Fibroblast of lung (primary cell): ENCODE results near the gene ZFR2. TPM values are rescaled to one million over a fixed set of nuclear protein-coding genes. Genes with fewer than 3 reads are reported as not detected.

Source experiments
- DNase-seq, 2 donors: peaks; one replicate each; pipeline versions ENCODE4 v3.0.0 to v3.0.0-alpha.2; 2010; ENCODE audit warnings: low read depth in 2 of 2
- H2AFZ ChIP-seq: 2 replicates; pipeline ENCODE4 v1.5.1; 2012; ENCODE audit warnings: low read length, control low read depth, inconsistent platforms
- H3K27ac ChIP-seq: 2 replicates; pipeline ENCODE4 v1.5.1; 2011; ENCODE audit warnings: low read length, control low read depth; ENCODE audit not compliant: insufficient read depth
- H3K27me3 ChIP-seq: 2 replicates; pipeline ENCODE4 v1.5.1; 2011; ENCODE audit warnings: mild to moderate bottlenecking, low read length; ENCODE audit not compliant: control insufficient read depth, insufficient read depth
- H3K36me3 ChIP-seq: 2 replicates; pipeline ENCODE4 v1.5.1; 2011; ENCODE audit warnings: low read length; ENCODE audit not compliant: control insufficient read depth, insufficient read depth
- H3K4me1 ChIP-seq: 2 replicates; pipeline ENCODE4 v1.5.1; 2011; ENCODE audit warnings: low read length; ENCODE audit not compliant: control insufficient read depth, insufficient read depth; ENCODE audit errors: extremely low read depth
- H3K4me2 ChIP-seq: 2 replicates; pipeline ENCODE4 v1.5.1; 2011; ENCODE audit warnings: low read length, control low read depth; ENCODE audit not compliant: insufficient read depth; ENCODE audit errors: extremely low read depth
- H3K4me3 ChIP-seq, 4 experiments: fragments of 200-600 bp in 1 of 4; sonication (generic) in 1 of 4; replicated peaks in 1 of 4; 2 replicates each; pipeline ENCODE4 v1.5.1; 2011 to 2016; ENCODE audit warnings: low read length in 4 of 4, low read depth in 3 of 4, mild to moderate bottlenecking in 3 of 4, control low read depth in 2 of 4, inconsistent platforms in 1 of 4, mixed read lengths in 1 of 4; ENCODE audit not compliant: insufficient read depth in 1 of 4; ENCODE audit errors: control extremely low read depth in 1 of 4
- H3K79me2 ChIP-seq: 2 replicates; pipeline ENCODE4 v1.5.1; 2012; ENCODE audit warnings: mild to moderate bottlenecking, low read length, inconsistent platforms; ENCODE audit not compliant: control insufficient read depth, insufficient read depth
- H3K9ac ChIP-seq: 2 replicates; pipeline ENCODE4 v1.5.1; 2011; ENCODE audit warnings: mild to moderate bottlenecking, low read length, control low read depth; ENCODE audit not compliant: insufficient read depth
- H3K9me3 ChIP-seq: 2 replicates; pipeline ENCODE4 v1.5.1; 2012; ENCODE audit warnings: low read depth, low read length; ENCODE audit not compliant: control insufficient read depth, insufficient read depth
- H4K20me1 ChIP-seq: 2 replicates; pipeline ENCODE4 v1.5.1; 2011; ENCODE audit warnings: low read length; ENCODE audit not compliant: control insufficient read depth, insufficient read depth; ENCODE audit errors: extremely low read depth
- CTCF ChIP-seq, 2 donors: IDR thresholded peaks in 1 of 2; conservative IDR thresholded peaks in 1 of 2; 1 replicate in 1 of 2; 2 replicates in 1 of 2; pipeline ENCODE4 v1.5.1; 2011 to 2012; ENCODE audit warnings: low read length in 2 of 2, control low read depth in 1 of 2, inconsistent platforms in 1 of 2, low read depth in 1 of 2, mild to moderate bottlenecking in 1 of 2
- EZH2 ChIP-seq: IDR thresholded peaks from 2 replicates; pipeline ENCODE4 v1.5.1; 2012; ENCODE audit warnings: low read length, control low read depth, mild to moderate bottlenecking; ENCODE audit errors: missing control alignments
- polyA plus RNA-seq, 2 donors: library from polyadenylated mRNA; depleted of rRNA in 1 of 2; stranded (reverse) in 1 of 2; unstranded in 1 of 2; fragments of >200 nt; gene quantifications; 2 replicates each; pipeline ENCODE4 v1.2.1, GENCODE V29; 2011 to 2012; ENCODE audit warnings: missing spikeins in 1 of 2
- total RNA-seq: library from RNA; depleted of rRNA; stranded (reverse); fragments of >200 nt; gene quantifications from 2 replicates; pipeline ENCODE4 v1.2.1, GENCODE V29; 2014

Gene ZFR2
- total and polyA plus RNA-seq, 2 donors (not counting 1 experiment from before 2014, with no cell fraction given) = not detected

- Histone ChIP-seq H3K27ac (no peak overlapping the region), H3K4me1 (no peaks in the 10 kb centered on the region), H2AFZ (no peak overlapping the region), H3K4me2 (no peak overlapping the region), H3K27me3 (no peaks in the 10 kb centered on the region), H3K4me3 (no peak overlapping the region), H3K36me3 (no peaks in the 10 kb centered on the region), H4K20me1 (no peaks in the 10 kb centered on the region), H3K79me2 (no peaks in the 10 kb centered on the region), H3K9me3 (peaks cover 3% of the 10 kb centered on the region), H3K9ac (no peak overlapping the region)
- DNase-seq = no peak
- TF ChIP-seq EZH2 = no peak
- no peak for TF ChIP-seq CTCF (conservative IDR thresholded peaks at IDR 0.05 in 1 of 2, IDR thresholded peaks at IDR 0.05 in 1 of 2; ENCODE audit: low read depth in 1 of 2, low read length in 2 of 2)
Measured at GRCh38 chr19:3808420-3809143, 60.3 kb downstream of the ZFR2 start.

- Histone ChIP-seq H3K4me1 (no peaks in the 10 kb centered on the region), H3K27me3 (no peaks in the 10 kb centered on the region), H4K20me1 (no peaks in the 10 kb centered on the region), H3K36me3 (no peaks in the 10 kb centered on the region), H2AFZ (no peak overlapping the region), H3K9me3 (peaks cover 3% of the 10 kb centered on the region), H3K4me3 (no peak overlapping the region), H3K79me2 (no peaks in the 10 kb centered on the region), H3K27ac (no peak overlapping the region), H3K9ac (no peak overlapping the region), H3K4me2 (no peak overlapping the region)
- DNase-seq = no peak
- TF ChIP-seq CTCF (conservative IDR thresholded peaks at IDR 0.05 in 1 of 2, IDR thresholded peaks at IDR 0.05 in 1 of 2; ENCODE audit: low read depth in 1 of 2, low read length in 2 of 2) (no peak), EZH2 (no peak)
Measured at GRCh38 chr19:3807574-3808354, 61.1 kb downstream of the ZFR2 start.

- TF ChIP-seq CTCF (conservative IDR thresholded peaks at IDR 0.05 in 1 of 2, IDR thresholded peaks at IDR 0.05 in 1 of 2; ENCODE audit: low read depth in 1 of 2, low read length in 2 of 2) (no peak), EZH2 (no peak)
- H3K9ac ChIP-seq = no peak overlapping the region
Measured at GRCh38 chr19:3807131-3807480, 61.7 kb downstream of the ZFR2 start.

More at GRCh38 chr19:3807131-3807480, 61.7 kb downstream of the ZFR2 start:
- H3K4me3 ChIP-seq = no peak overlapping the region
- H3K27ac ChIP-seq = no peak overlapping the region
- no peaks in the 10 kb centered on the region for H3K4me1 ChIP-seq
- H3K9me3 ChIP-seq = peaks cover 3% of the 10 kb centered on the region
- no peaks in the 10 kb centered on the region for H3K27me3 ChIP-seq
- no peaks in the 10 kb centered on the region for H4K20me1 ChIP-seq
- no peaks in the 10 kb centered on the region for H3K79me2 ChIP-seq
- H2AFZ ChIP-seq = no peak overlapping the region
- DNase-seq = no peak
- H3K36me3 ChIP-seq = no peaks in the 10 kb centered on the region
- no peak overlapping the region for H3K4me2 ChIP-seq
